WTC11 (cell line): ENCODE results near the gene ENGASE. TPM values are rescaled to one million over a fixed set of nuclear protein-coding genes. Genes with fewer than 3 reads are reported as not detected.

Source experiments
- ATAC-seq: fragments of 200-7000 bp; cut with Tn5 transposase; 2 replicates; pipeline ENCODE4 v1.10.0; 2021; ENCODE audit warnings: mild to moderate bottlenecking, moderate library complexity
- CTCF ChIA-PET: fragments of 300-600 bp; sonication (Branson Sonifier 250); formaldehyde crosslinking; loops from one replicate; lab custom pipeline; 2021; ENCODE audit warnings: antibody characterized with exemption; lab: Charles Lee
- POLR2A ChIA-PET: fragments of 350-600 bp; sonication (Branson Sonifier 250); formaldehyde crosslinking; loops from one replicate; lab custom pipeline; 2021; ENCODE audit warnings: antibody characterized with exemption; lab: Charles Lee
- DNase-seq: peaks from one replicate; pipeline ENCODE4 v3.0.0; 2021; ENCODE audit warnings: low spot score
- H3K27ac Mint-ChIP-seq: 2 replicates; pipeline ENCODE4 v1.8.0; 2021; ENCODE audit warnings: mixed read lengths
- H3K27me3 Mint-ChIP-seq: 2 replicates; pipeline ENCODE4 v1.8.0; 2021; ENCODE audit warnings: low read depth, mild to moderate bottlenecking, moderate library complexity, mixed read lengths
- H3K36me3 Mint-ChIP-seq: 2 replicates; pipeline ENCODE4 v1.8.0; 2021; ENCODE audit warnings: mixed read lengths
- H3K4me1 Mint-ChIP-seq: 2 replicates; pipeline ENCODE4 v1.8.0; 2022; ENCODE audit warnings: mixed read lengths
- H3K4me3 Mint-ChIP-seq: 2 replicates; pipeline ENCODE4 v1.8.0; 2021; ENCODE audit warnings: mild to moderate bottlenecking, moderate library complexity, mixed read lengths
- H3K9me3 Mint-ChIP-seq: 2 replicates; pipeline ENCODE4 v1.8.0; 2021; ENCODE audit warnings: mixed read lengths
- AR ChIP-seq: fragments of 250-450 bp; sonication (Bioruptor Pico); IDR thresholded peaks from 2 replicates; pipeline ENCODE4 v1.9.0; 2021; ENCODE audit warnings: mild to moderate bottlenecking
- ATF3 ChIP-seq: sonication (generic); formaldehyde crosslinking; conservative IDR thresholded peaks from 2 replicates; pipeline ENCODE4 v1.8.1; 2022; ENCODE audit warnings: mild to moderate bottlenecking, missing genetic modification reagents
- CTCF ChIP-seq: fragments of 200-600 bp; IDR thresholded peaks from 2 replicates; pipeline ENCODE4 v1.8.0; 2022; ENCODE audit warnings: antibody characterized with exemption
- ETV6 ChIP-seq: sonication (generic); formaldehyde crosslinking; IDR thresholded peaks from 2 replicates; pipeline ENCODE4 v1.8.1; 2022; ENCODE audit warnings: mild to moderate bottlenecking, missing genetic modification reagents
- HMGA2 ChIP-seq: fragments of 250-450 bp; sonication (Bioruptor Pico); IDR thresholded peaks from 2 replicates; pipeline ENCODE4 v1.4.0; 2021; ENCODE audit warnings: mild to moderate bottlenecking, moderate library complexity
- MYBL2 ChIP-seq: sonication (generic); formaldehyde crosslinking; IDR thresholded peaks from 2 replicates; pipeline ENCODE4 v1.8.1; 2023; ENCODE audit warnings: mild to moderate bottlenecking, moderate library complexity, missing genetic modification reagents
- NR1H2 ChIP-seq: sonication (generic); formaldehyde crosslinking; IDR thresholded peaks from 2 replicates; pipeline ENCODE4 v1.9.0; 2021; ENCODE audit warnings: mild to moderate bottlenecking, moderate library complexity, missing genetic modification reagents
- OVOL2 ChIP-seq: fragments of 250-450 bp; sonication (Bioruptor Pico); IDR thresholded peaks from 2 replicates; pipeline ENCODE4 v1.9.0; 2021; ENCODE audit warnings: mild to moderate bottlenecking, borderline replicate concordance
- PREB ChIP-seq: sonication (generic); formaldehyde crosslinking; IDR thresholded peaks from 2 replicates; pipeline ENCODE4 v1.8.1; 2022; ENCODE audit warnings: mild to moderate bottlenecking, missing genetic modification reagents, moderate library complexity, borderline replicate concordance
- PRRX2 ChIP-seq: fragments of 250-450 bp; sonication (Bioruptor Pico); IDR thresholded peaks from 2 replicates; pipeline ENCODE4 v1.8.0; 2021; ENCODE audit warnings: mild to moderate bottlenecking
- SP1 ChIP-seq: sonication (generic); formaldehyde crosslinking; conservative IDR thresholded peaks from 2 replicates; pipeline ENCODE4 v1.8.1; 2022; ENCODE audit warnings: missing genetic modification reagents
- STAT6 ChIP-seq: sonication (generic); formaldehyde crosslinking; conservative IDR thresholded peaks from 2 replicates; pipeline ENCODE4 v1.8.1; 2023; ENCODE audit warnings: mild to moderate bottlenecking, low read depth, missing genetic modification reagents, moderate library complexity
- TCF7 ChIP-seq: sonication (generic); formaldehyde crosslinking; IDR thresholded peaks from 2 replicates; pipeline ENCODE4 v1.8.0; 2022; ENCODE audit warnings: mild to moderate bottlenecking, low read depth, missing genetic modification reagents, moderate library complexity
- TEAD4 ChIP-seq: sonication (generic); formaldehyde crosslinking; IDR thresholded peaks from 2 replicates; pipeline ENCODE4 v1.8.0; 2022; ENCODE audit warnings: mild to moderate bottlenecking, missing genetic modification reagents
- ZNF138 ChIP-seq: sonication (generic); formaldehyde crosslinking; conservative IDR thresholded peaks from 2 replicates; pipeline ENCODE4 v1.8.1; 2022; ENCODE audit warnings: mild to moderate bottlenecking, moderate library complexity, missing genetic modification reagents
- ZNF671 ChIP-seq: fragments of 250-450 bp; sonication (Bioruptor Pico); IDR thresholded peaks from 2 replicates; pipeline ENCODE4 v1.8.0; 2021; ENCODE audit warnings: mild to moderate bottlenecking
- total RNA-seq: library from RNA; stranded (reverse); gene quantifications from 3 replicates; pipeline ENCODE4 v1.2.3, GENCODE V29; 2021

Gene ENGASE
- total RNA-seq, 1 experiment from 2014 or later, result 41.6 TPM

- TF ChIP-seq MYBL2 (CRISPR knock-in tag) (no peak), ZNF138 (no peak), TEAD4 (CRISPR knock-in tag) (no peak), CTCF (no peak)
Measured at GRCh38 chr17:79132271-79133064, 57.8 kb downstream of the ENGASE start (continued).

- CTCF ChIA-PET, result interaction anchor here (1.0 to 2.2 kb wide), 3 partner anchors 28 to 260 kb away, joined by 3 to 8 read pairs (median 3); no protein-coding TSS in a partner anchor
- no peak for ATAC-seq
- H3K27me3 Mint-ChIP-seq, result no peaks in the 10 kb centered on the region
Measured at GRCh38 chr17:79133214-79133613, 58.6 kb downstream of the ENGASE start.

More at GRCh38 chr17:79133214-79133613, 58.6 kb downstream of the ENGASE start:
- Mint-ChIP-seq H3K4me1 (no peaks in the 10 kb centered on the region), H3K9me3 (peaks cover 2% of the 10 kb centered on the region), H3K4me3 (no peak overlapping the region), H3K27ac (no peak overlapping the region), H3K36me3 (no peaks in the 10 kb centered on the region)
- DNase-seq, result no peak
- POLR2A ChIA-PET, result no interaction called here
- TF ChIP-seq AR (no peak), TCF7 (CRISPR knock-in tag) (no peak), STAT6 (CRISPR knock-in tag) (no peak), OVOL2 (CRISPR knock-in tag) (no peak), PRRX2 (no peak), ZNF138 (no peak), ETV6 (CRISPR knock-in tag) (no peak), MYBL2 (CRISPR knock-in tag) (no peak), ZNF671 (CRISPR knock-in tag) (no peak), HMGA2 (CRISPR knock-in tag) (no peak), NR1H2 (no peak), ATF3 (CRISPR knock-in tag) (no peak), PREB (CRISPR knock-in tag) (no peak), SP1 (CRISPR knock-in tag) (no peak)
